GM21723 (cell line): ENCODE data around the gene MELTF.

Source experiments
- ATAC-seq: cut with Tn5 transposase; IDR thresholded peaks from one replicate; pipeline ENCODE4 v1.9.1; 2021; ENCODE audit warnings: mild to moderate bottlenecking, moderate library complexity; ENCODE audit not compliant: unreplicated experiment

MELTF gene

GRCh38 chr3:196995027-196995426 is 34.6 kb downstream of the MELTF start:
- ATAC-seq = no peak

DNA sequence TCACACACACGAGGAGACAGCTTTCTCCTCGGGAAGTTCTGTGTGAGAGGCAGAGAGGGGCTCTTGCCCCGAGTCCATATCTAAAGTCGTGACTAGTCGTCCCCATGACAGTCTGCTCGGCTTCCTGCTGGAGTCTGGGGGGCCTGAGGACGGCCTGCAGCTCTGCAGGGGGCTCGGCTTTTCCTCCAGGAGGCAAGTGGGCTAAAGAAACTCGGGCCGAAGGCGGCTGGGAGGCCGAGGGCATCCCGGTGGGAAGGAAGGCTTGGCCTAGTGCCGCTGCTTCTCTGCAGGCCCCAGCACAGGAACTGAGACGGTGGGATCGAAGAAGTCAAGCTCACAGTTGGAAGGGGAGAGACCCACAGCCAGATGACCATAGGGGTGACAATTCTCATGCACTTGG is 35.6 kb downstream of the MELTF start:
- no peak for ATAC-seq

DNA sequence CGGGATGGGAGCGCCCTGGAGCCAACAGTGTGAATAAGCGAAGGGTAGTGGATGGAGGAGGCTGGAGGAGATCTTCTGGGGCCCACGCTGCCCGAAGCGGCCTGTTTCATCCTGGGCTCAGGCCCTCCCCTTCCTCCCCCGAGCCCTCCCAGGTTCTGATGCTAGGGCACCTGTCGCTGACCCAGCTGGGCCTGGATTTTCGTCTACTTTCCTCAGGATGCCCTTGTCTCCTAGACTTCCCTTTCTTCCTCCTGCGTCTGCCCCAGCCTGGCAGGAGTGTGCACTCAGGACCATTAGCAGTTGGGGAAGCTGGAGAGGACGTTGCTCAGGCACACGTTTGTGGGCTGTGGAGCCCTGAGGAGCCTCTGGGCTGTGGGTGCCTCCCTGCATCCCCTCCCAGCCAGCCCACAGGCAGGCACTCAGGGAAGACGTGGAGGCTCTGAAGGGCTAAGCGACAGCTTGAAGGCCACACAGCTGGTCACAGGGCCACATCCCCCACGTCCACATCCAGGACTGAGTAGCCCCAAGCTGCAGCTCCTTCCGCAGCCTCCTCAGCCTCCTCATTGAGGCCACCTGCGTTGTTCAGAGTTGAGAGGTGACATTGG is 37.1 kb downstream of the MELTF start:
- ATAC-seq = no peak

DNA sequence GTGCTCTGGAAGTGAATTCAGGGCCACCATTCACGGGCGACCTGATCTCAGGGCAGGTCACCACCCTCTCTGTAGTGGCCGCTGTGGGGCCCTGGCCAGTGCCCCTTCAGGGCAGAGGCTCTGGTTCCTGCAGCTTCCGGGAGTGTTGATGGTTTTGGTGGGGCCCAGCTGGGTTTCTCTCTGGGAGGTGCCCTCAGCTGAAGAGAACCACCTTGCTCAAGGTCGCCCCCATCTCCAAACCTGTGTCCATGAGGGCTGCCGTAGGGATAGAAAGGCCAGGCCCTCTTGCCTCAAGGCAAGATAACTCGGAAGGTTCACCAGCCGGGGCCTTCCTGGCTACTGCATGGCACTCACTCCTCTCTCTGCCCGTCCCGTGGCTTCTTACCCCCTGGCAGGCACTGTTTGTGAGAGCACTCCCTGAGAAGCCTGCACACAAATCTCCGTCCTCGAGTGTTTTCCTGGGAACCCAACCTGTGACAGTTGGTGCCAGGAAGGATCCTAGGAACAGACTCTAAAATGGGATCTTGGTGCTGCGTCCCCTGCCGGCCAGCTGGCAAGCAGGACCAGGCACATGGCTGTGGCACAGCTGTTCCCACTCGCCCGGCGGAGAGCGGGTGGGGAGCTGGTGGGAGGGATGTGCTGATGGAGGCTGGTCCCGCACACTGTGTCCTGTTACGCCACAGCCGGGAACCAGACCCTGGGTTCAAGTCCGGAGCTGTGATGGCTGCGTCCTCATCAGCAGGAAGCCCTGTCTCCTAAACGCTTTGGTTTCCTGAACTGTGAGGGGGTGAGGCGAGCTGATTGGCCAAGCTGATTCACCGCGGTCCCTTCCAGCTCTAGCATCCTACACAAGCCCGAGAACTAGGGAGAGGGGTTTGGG is 37.8 kb downstream of the MELTF start:
- ATAC-seq = no peak

GRCh38 chr3:196990601-196991007 is 39.0 kb downstream of the MELTF start:
- ATAC-seq = no peak

GRCh38 chr3:196989721-196990262 is 39.8 kb downstream of the MELTF start:
- no peak for ATAC-seq

GRCh38 chr3:196988241-196989029 is 41.2 kb downstream of the MELTF start:
- ATAC-seq = no peak

DNA sequence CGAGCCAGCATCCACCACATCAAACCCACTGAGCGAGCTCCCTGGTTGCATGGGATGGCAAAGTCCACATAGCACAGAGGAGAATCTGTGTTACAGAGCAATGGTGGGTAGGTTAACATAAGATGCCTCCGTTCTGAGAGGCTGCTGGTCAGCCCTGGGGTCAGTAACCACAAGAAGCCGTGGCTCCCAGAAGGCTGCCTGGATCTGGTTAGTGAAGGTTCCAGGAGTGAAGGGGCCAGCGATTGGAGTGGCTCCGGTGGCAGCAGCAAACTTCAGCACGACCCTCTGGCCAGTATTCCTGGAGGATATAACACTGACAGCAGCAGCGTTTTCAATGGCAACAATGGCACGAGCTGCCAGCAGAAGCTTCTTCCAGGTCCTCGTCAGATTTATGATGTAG is 42.6 kb downstream of the MELTF start:
- no peak for ATAC-seq

DNA sequence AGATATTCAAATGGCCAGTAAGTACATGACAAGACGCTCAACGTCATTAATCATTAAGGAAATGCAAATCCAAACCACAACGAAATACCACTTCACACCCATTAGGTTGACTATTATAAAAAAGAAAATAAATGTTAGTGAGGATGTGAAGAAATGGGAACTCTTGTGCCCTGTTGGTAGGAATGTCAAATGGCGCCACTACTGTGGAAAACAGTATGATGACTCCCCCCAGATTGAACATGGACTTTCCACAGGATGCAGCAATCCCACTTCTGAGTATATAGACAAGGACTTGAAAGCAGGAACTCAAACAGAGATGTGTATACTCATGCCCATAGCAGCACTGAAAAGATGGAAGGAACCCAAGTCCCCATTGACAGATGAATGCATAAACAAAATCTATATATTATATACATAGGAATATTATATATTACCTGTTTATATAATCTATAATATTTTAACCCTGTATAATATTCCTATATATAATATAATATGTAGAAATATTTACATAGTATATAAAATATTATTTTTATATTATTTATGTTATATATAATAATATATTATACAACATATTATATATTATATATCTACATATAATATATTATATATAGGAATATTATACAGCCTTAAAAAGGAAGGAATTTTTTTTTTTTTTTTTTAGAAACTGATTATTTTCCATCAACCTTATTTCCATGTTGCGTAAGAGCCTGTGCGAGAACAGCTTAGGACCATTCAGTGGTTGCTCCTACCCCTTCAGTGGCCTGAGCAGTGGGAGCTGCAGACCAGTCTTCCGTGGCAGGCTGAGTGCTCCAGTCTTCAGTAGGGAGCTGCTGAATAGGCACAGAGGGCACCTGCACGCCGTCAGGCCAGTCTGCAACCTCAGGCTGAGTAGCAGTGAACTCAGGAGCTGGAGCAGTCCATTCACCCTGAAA is 43.4 kb downstream of the MELTF start:
- ATAC-seq = no peak

- no peak for ATAC-seq
Observed at GRCh38 chr3:196985298-196985697, 44.3 kb downstream of the MELTF start.

- no peak for ATAC-seq
Observed at GRCh38 chr3:196983186-196983585, 46.4 kb downstream of the MELTF start.

- ATAC-seq = no peak
Observed at GRCh38 chr3:196981657-196982056, 48.0 kb downstream of the MELTF start.

GRCh38 chr3:196979545-196979944 is 50.1 kb downstream of the MELTF start:
- ATAC-seq = no peak

- no peak for ATAC-seq
Observed at GRCh38 chr3:196976941-196977340, 52.7 kb downstream of the MELTF start.

- ATAC-seq = no peak
Observed at GRCh38 chr3:196975349-196975748, 54.3 kb downstream of the MELTF start.

DNA sequence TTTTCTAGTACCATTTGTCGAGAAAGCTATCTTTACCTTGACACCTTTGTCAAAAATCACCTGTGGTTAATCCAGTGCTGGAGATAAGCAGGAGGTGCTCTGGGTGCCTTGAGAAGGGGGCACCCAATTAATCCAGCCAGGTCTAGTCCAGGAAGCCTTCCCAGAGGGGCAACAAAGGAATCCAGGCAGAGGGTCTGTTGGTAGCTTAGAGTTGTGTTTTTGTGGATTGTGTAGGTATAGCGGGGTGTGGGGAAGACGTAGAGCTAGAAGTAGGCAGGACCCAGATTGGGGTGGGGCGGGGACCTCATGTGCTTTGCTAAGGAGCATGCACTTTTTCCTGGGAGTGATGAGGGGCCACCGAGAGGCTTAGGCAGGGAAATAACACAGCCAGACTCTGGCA is 55.0 kb downstream of the MELTF start:
- ATAC-seq = no peak

- no peak for ATAC-seq
Observed at GRCh38 chr3:196971094-196971698, 58.4 kb downstream of the MELTF start.

DNA sequence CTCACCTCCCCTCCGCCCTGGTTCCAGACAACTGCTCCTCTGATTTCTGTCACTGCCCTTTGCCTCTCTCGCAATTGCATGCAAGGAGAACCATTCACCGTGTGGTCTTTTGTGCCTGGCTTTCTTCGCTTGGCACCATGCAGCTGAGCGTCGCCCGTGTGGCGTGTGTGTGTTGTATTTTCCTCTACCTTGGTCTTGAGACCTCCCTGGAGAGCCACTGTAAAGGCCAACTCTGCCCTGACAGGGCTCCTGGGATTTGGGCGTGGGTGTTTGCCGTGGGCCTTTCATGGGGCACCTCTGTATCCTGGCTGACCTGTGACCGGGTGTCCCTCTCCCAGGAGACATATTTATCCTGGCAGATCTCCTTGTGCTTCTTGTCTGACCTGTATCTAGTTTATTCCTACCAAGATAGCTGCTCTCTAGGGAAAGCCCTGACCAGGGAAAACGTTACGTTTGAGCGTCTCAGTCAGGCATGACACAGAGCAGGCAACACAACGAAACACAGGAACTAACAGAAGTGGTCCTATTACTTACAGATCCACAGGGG is 59.0 kb downstream of the MELTF start:
- ATAC-seq = no peak

GRCh38 chr3:196969660-196970546 is 59.7 kb downstream of the MELTF start:
- peak; percentile 56 for ATAC-seq
